Bronchial epithelial cell (primary cell): Measurements from ENCODE around the gene SETD7. TPM values are rescaled to one million over a fixed set of nuclear protein-coding genes. Genes with fewer than 3 reads are reported as not detected.

Experiments used
- DNase-seq: peaks from one replicate; pipeline ENCODE4 v3.0.0-alpha.2; 2010; ENCODE audit warnings: low read depth
- FAIRE-seq: peaks from 2 replicates; lab custom pipeline; 2011; peaks lifted over from hg19 to GRCh38; lab: Jason Lieb, UNC
- H3K27me3 ChIP-seq: 2 replicates; pipeline ENCODE4 v1.5.1; 2011; ENCODE audit warnings: low read length; ENCODE audit not compliant: control insufficient read depth, insufficient read depth
- H3K36me3 ChIP-seq: 2 replicates; pipeline ENCODE4 v1.5.1; 2011; ENCODE audit warnings: low read length; ENCODE audit not compliant: control insufficient read depth, insufficient read depth
- H3K4me3 ChIP-seq: 2 replicates; pipeline ENCODE4 v1.5.1; 2011; ENCODE audit warnings: mild to moderate bottlenecking, low read depth, low read length, control low read depth
- total RNA-seq: library from RNA; depleted of rRNA; stranded (reverse); fragments of >200 nt; gene quantifications from 2 replicates; pipeline ENCODE4 v1.2.1, GENCODE V29; 2014
- TF ChIP-seq, protein P1 (sequence below): IDR thresholded peaks from 2 replicates; pipeline ENCODE4 v1.5.1; 2011; ENCODE audit warnings: mild to moderate bottlenecking, moderate library complexity, low read length, control low read depth, inconsistent platforms; ENCODE audit not compliant: insufficient read depth, severe bottlenecking

SETD7 gene
- total RNA-seq, 1 donor from 2014 or later = 45.0 TPM

DNA sequence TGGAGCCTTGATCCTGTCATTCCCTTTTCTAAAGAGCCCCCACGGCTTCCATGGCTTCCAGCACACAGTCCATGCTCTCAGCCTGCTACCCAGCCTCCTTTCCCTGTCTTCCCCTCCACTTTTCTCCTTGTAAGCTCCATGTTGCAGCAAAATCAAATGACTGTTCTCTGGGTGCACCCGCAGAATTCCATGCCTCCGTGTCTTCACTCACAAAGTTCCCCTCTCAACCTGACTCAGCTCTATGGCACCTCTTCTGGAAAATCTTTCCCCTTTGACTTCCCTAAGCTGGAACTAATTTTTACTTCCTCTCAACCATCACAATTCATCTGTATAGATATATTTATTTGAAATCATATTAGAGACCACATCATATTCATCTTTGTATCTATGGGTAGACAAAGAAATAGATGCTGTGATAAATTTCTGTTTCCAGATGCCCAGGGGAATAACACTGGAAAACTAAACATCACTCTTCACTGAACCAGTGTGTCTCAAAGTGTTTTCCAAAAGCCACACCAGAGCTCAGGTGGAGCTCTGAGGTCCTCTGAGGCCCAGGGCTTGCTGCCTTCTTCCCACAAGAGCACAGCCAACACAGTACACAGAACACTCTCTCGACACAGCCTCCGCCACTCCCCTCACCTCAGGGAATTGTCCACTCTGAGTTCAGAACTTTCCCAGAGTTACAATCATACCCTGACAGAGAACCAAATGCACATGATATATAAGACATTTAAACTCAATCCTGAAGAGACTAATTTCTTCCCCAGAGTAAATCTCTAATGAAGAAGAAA lies 3.3 kb downstream of the SETD7 start:
- DNase-seq (no peak), FAIRE-seq (no peak)
- Histone ChIP-seq H3K27me3 (no peaks in the 10 kb centered on the region), H3K36me3 (peaks cover 1% of the 10 kb centered on the region), H3K4me3 (no peak overlapping the region)
- TF ChIP-seq, protein P1, sequence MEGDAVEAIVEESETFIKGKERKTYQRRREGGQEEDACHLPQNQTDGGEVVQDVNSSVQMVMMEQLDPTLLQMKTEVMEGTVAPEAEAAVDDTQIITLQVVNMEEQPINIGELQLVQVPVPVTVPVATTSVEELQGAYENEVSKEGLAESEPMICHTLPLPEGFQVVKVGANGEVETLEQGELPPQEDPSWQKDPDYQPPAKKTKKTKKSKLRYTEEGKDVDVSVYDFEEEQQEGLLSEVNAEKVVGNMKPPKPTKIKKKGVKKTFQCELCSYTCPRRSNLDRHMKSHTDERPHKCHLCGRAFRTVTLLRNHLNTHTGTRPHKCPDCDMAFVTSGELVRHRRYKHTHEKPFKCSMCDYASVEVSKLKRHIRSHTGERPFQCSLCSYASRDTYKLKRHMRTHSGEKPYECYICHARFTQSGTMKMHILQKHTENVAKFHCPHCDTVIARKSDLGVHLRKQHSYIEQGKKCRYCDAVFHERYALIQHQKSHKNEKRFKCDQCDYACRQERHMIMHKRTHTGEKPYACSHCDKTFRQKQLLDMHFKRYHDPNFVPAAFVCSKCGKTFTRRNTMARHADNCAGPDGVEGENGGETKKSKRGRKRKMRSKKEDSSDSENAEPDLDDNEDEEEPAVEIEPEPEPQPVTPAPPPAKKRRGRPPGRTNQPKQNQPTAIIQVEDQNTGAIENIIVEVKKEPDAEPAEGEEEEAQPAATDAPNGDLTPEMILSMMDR = no peak

DNA sequence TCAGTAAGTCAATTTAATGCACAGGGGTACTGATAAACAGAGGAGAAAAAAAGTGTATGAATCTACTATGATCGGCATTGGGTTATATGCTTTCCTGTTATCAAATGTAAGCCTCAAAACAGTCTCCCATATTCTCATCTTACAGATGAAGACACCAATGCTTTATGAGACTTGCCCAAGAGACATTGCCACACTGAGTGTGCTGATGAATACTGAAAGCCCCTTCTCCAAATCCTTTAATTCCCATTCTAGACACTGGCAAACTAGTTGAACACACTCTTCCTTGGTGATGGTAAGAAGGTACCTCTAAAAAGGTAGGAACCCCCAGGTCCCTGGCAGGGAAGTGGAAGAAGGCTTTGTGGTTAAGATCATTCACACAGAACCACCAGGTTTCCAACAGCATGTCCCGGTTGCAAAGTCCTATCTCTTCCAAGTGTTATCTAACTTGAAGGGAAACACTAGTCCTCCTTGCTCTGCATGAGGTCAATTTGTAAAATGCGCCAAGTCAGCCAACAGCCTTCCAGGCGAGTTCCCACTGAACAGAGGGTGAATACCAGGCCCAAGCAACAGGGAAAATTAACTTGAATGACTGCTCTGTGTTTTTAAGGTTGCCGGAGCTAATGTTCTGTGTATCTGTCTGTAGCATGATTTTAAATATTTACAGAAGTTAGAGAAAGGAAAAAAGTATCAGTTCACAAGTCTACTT lies 5.1 kb downstream of the SETD7 start:
- TF ChIP-seq, protein P1 = no peak
- Histone ChIP-seq H3K4me3 (no peak overlapping the region), H3K27me3 (no peaks in the 10 kb centered on the region), H3K36me3 (peaks cover 4% of the 10 kb centered on the region)
- no peak for DNase-seq
- FAIRE-seq = peak; percentile 32

DNA sequence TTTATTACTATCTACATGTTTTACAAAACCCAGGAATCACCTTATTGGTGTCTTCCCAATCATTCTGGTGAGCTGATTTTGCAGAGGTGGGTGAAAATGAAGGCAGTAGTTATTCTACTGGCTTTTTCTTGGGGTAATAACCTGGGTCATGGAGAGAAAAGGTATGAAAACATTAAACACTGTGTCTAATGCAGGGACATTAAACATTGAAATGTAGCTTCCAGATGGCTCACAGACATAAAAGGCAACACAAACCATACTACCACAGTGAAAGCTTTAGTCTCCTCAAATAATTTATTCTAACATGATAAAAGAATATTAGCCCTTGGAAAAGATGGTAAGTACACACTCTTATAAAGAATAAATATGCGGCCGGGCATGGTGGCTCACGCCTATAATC lies 8.0 kb downstream of the SETD7 start:
- TF ChIP-seq, protein P1 = no peak
- DNase-seq = no peak
- no peaks in the 10 kb centered on the region for H3K27me3 ChIP-seq
- FAIRE-seq = no peak
- no peak overlapping the region for H3K4me3 ChIP-seq
- H3K36me3 ChIP-seq = peaks cover 5% of the 10 kb centered on the region

DNA sequence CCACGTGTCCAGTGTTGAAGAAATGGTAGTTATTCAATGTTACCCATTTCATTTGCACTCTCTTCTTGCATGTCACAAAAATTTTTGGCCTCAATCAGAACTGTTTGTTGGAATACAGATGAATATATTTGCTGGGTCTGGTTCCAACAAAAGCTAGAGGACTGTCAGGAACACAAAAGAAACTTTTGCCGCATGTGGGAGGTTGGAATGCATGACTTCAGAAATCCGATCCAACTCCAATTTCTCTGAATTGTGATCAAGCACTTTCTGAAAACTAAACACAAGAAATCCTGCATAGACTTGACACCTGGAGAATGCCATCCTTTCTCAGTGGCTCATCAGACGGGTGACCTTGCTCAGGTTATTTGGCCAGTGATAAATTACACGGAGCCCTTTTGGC lies 15.4 kb downstream of the SETD7 start:
- Histone ChIP-seq H3K36me3 (no peaks in the 10 kb centered on the region), H3K4me3 (no peak overlapping the region), H3K27me3 (no peaks in the 10 kb centered on the region)
- TF ChIP-seq, protein P1 = no peak
- DNase-seq = no peak
- FAIRE-seq = no peak

DNA sequence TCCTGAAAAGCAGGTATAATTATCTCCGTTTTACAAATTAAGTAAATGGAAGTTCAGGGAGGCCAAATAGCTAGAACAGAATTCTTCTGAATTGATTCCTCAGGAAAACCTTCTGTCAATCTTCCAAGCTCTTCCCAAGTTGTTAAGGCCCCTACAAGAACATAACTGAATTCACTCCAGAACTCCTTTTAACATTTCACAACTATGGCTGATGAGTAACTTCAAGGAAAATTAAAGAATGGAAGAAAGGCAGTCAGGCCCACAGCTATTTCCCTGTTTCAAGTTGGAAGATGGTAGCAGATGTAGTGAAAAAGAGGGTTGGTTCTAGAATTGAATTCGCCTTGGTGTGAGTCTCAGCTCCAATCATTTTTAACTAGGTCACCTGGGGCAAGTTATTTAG lies 15.9 kb downstream of the SETD7 start:
- no peaks in the 10 kb centered on the region for H3K36me3 ChIP-seq
- FAIRE-seq (no peak), DNase-seq (no peak)
- TF ChIP-seq, protein P1 = no peak
- no peaks in the 10 kb centered on the region for H3K27me3 ChIP-seq
- no peak overlapping the region for H3K4me3 ChIP-seq
